ENCODE results near the gene SMIM32. TPM values are rescaled to one million over a fixed set of nuclear protein-coding genes. Genes with fewer than 3 reads are reported as not detected.

The SMIM32 gene
- total and polyA plus RNA-seq, 2 of the 13 experiments (the other 11 are each of a cell fraction or from before 2014, with no cell fraction given) = 0.15 to 0.20 TPM

DNA sequence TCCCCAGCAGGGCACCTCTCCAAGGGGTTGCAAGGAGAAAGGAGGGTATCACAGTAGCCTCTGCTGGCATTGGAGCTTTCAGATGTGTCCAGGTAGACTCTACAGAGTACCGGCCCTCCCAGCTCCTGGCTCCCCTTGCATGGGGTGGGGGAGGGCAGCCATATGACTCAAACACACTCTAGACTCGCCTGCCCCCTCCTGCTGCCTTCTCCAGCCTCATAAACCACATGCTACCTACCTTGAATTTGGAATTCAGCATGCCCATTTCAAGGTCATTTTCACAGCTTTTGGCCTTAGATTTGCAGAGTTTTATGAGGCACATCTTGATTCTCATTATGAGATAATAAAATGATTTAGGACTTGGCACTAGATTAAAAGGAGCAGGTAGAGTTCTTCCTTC is 32.8 kb upstream of the SMIM32 start:
- Histone ChIP-seq H3K27me3 (ENCODE audit: control insufficient read depth in 1 of 2, insufficient read depth in 2 of 2, low read length in 2 of 2) (peaks cover 0 to 19% of the 10 kb centered on the region in 2 experiments; a peak in 2 of 5 replicates), H3K36me3 (replicated peaks in 1 of 2; ENCODE audit: control insufficient read depth in 1 of 2, insufficient read depth in 2 of 2, low read length in 2 of 2) (no peaks in the 10 kb centered on the region), H3K4me2 (ENCODE audit: low read depth, low read length) (no peak overlapping the region), H3K79me2 (ENCODE audit: insufficient read depth, low read length) (no peaks in the 10 kb centered on the region), H3K4me1 (ENCODE audit: insufficient read depth, low read length) (no peaks in the 10 kb centered on the region), H3K4me3 (replicated peaks in 1 of 3; ENCODE audit: insufficient read depth in 1 of 3, low read depth in 2 of 3, low read length in 3 of 3) (no peak overlapping the region), H3K27ac (ENCODE audit: extremely low read length, insufficient read depth, low read length) (no peak overlapping the region), H4K20me1 (ENCODE audit: insufficient read depth, low read length) (no peaks in the 10 kb centered on the region), H3K9ac (ENCODE audit: insufficient read depth, low read depth, low read length) (no peak overlapping the region), H3K9me3 (ENCODE audit: low read length) (no peaks in the 10 kb centered on the region), H2AFZ (ENCODE audit: low read length) (no peak overlapping the region)
- ChIA-PET POLR2A (no interaction called here), CTCF (ENCODE audit: low intra/inter-chr PET ratio, low total read pairs) (no interaction called here)
- intact Hi-C loops (cut with micrococcal nuclease; ENCODE audit: unreplicated experiment) = no loop called here
- DNase-seq (ENCODE audit: low spot score) (no peak), FAIRE-seq (no peak), ATAC-seq (no peak)
- BruUV-seq (replicated peaks) = no TSS peak
- WGBS (ENCODE audit: low lambda C conversion rate) = 6% methylated on average over 2 of the region's 2 CpGs
- in situ Hi-C loops (cut with HindIII; ENCODE audit: extremely low pct_ligation_motif_present, low pct_unique_long_range_greater_than_20kb) = no loop called here
- TF ChIP-seq, protein P1, sequence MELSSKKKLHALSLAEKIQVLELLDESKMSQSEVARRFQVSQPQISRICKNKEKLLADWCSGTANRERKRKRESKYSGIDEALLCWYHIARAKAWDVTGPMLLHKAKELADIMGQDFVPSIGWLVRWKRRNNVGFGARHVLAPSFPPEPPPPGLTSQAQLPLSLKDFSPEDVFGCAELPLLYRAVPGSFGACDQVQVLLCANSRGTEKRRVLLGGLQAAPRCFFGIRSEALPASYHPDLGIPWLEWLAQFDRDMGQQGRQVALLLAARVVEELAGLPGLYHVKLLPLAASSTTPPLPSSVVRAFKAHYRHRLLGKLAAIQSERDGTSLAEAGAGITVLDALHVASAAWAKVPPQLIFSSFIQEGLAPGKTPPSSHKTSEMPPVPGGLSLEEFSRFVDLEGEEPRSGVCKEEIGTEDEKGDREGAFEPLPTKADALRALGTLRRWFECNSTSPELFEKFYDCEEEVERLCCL (CRISPR knock-in tag; IDR thresholded peaks at IDR 0.05; ENCODE audit: borderline replicate concordance) = no peak
- TF ChIP-seq, protein P2, sequence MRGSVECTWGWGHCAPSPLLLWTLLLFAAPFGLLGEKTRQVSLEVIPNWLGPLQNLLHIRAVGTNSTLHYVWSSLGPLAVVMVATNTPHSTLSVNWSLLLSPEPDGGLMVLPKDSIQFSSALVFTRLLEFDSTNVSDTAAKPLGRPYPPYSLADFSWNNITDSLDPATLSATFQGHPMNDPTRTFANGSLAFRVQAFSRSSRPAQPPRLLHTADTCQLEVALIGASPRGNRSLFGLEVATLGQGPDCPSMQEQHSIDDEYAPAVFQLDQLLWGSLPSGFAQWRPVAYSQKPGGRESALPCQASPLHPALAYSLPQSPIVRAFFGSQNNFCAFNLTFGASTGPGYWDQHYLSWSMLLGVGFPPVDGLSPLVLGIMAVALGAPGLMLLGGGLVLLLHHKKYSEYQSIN (CRISPR knock-in tag; IDR thresholded peaks at IDR 0.05; ENCODE audit: borderline replicate concordance) = no peak
- TF ChIP-seq HNRNPK (IDR thresholded peaks at IDR 0.05; ENCODE audit: low read depth, low read length, poor library complexity, severe bottlenecking) (no peak), ZNF546 (CRISPR knock-in tag; conservative IDR thresholded peaks at IDR 0.05) (no peak), GTF3A (CRISPR knock-in tag; conservative IDR thresholded peaks at IDR 0.05) (no peak), TOE1 (CRISPR knock-in tag; IDR thresholded peaks at IDR 0.05) (no peak), NCOR1 (IDR thresholded peaks at IDR 0.05; ENCODE audit: borderline replicate concordance, low read length) (no peak)
- TF ChIP-seq, protein P3, sequence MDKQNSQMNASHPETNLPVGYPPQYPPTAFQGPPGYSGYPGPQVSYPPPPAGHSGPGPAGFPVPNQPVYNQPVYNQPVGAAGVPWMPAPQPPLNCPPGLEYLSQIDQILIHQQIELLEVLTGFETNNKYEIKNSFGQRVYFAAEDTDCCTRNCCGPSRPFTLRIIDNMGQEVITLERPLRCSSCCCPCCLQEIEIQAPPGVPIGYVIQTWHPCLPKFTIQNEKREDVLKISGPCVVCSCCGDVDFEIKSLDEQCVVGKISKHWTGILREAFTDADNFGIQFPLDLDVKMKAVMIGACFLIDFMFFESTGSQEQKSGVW (CRISPR knock-in tag; IDR thresholded peaks at IDR 0.05; ENCODE audit: borderline replicate concordance) = no peak
- TF ChIP-seq, protein P4, sequence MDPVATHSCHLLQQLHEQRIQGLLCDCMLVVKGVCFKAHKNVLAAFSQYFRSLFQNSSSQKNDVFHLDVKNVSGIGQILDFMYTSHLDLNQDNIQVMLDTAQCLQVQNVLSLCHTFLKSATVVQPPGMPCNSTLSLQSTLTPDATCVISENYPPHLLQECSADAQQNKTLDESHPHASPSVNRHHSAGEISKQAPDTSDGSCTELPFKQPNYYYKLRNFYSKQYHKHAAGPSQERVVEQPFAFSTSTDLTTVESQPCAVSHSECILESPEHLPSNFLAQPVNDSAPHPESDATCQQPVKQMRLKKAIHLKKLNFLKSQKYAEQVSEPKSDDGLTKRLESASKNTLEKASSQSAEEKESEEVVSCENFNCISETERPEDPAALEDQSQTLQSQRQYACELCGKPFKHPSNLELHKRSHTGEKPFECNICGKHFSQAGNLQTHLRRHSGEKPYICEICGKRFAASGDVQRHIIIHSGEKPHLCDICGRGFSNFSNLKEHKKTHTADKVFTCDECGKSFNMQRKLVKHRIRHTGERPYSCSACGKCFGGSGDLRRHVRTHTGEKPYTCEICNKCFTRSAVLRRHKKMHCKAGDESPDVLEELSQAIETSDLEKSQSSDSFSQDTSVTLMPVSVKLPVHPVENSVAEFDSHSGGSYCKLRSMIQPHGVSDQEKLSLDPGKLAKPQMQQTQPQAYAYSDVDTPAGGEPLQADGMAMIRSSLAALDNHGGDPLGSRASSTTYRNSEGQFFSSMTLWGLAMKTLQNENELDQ (CRISPR knock-in tag; IDR thresholded peaks at IDR 0.05; ENCODE audit: borderline replicate concordance) = no peak
- TF ChIP-seq, protein P5, sequence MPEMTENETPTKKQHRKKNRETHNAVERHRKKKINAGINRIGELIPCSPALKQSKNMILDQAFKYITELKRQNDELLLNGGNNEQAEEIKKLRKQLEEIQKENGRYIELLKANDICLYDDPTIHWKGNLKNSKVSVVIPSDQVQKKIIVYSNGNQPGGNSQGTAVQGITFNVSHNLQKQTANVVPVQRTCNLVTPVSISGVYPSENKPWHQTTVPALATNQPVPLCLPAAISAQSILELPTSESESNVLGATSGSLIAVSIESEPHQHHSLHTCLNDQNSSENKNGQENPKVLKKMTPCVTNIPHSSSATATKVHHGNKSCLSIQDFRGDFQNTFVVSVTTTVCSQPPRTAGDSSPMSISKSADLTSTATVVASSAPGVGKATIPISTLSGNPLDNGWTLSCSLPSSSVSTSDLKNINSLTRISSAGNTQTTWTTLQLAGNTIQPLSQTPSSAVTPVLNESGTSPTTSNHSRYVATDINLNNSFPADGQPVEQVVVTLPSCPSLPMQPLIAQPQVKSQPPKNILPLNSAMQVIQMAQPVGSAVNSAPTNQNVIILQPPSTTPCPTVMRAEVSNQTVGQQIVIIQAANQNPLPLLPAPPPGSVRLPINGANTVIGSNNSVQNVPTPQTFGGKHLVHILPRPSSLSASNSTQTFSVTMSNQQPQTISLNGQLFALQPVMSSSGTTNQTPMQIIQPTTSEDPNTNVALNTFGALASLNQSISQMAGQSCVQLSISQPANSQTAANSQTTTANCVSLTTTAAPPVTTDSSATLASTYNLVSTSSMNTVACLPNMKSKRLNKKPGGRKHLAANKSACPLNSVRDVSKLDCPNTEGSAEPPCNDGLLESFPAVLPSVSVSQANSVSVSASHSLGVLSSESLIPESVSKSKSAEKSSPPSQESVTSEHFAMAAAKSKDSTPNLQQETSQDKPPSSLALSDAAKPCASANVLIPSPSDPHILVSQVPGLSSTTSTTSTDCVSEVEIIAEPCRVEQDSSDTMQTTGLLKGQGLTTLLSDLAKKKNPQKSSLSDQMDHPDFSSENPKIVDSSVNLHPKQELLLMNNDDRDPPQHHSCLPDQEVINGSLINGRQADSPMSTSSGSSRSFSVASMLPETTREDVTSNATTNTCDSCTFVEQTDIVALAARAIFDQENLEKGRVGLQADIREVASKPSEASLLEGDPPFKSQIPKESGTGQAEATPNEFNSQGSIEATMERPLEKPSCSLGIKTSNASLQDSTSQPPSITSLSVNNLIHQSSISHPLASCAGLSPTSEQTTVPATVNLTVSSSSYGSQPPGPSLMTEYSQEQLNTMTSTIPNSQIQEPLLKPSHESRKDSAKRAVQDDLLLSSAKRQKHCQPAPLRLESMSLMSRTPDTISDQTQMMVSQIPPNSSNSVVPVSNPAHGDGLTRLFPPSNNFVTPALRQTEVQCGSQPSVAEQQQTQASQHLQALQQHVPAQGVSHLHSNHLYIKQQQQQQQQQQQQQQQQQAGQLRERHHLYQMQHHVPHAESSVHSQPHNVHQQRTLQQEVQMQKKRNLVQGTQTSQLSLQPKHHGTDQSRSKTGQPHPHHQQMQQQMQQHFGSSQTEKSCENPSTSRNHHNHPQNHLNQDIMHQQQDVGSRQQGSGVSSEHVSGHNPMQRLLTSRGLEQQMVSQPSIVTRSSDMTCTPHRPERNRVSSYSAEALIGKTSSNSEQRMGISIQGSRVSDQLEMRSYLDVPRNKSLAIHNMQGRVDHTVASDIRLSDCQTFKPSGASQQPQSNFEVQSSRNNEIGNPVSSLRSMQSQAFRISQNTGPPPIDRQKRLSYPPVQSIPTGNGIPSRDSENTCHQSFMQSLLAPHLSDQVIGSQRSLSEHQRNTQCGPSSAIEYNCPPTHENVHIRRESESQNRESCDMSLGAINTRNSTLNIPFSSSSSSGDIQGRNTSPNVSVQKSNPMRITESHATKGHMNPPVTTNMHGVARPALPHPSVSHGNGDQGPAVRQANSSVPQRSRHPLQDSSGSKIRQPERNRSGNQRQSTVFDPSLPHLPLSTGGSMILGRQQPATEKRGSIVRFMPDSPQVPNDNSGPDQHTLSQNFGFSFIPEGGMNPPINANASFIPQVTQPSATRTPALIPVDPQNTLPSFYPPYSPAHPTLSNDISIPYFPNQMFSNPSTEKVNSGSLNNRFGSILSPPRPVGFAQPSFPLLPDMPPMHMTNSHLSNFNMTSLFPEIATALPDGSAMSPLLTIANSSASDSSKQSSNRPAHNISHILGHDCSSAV (CRISPR knock-in tag; IDR thresholded peaks at IDR 0.05; ENCODE audit: borderline replicate concordance) = no peak
